Measurements from ENCODE around the gene EEIG1. TPM values are rescaled to one million over a fixed set of nuclear protein-coding genes. Genes with fewer than 3 reads are reported as not detected.

The EEIG1 gene
- total and polyA plus RNA-seq, 12 donors, result 10.1 to 179 (median 53.8) TPM

DNA sequence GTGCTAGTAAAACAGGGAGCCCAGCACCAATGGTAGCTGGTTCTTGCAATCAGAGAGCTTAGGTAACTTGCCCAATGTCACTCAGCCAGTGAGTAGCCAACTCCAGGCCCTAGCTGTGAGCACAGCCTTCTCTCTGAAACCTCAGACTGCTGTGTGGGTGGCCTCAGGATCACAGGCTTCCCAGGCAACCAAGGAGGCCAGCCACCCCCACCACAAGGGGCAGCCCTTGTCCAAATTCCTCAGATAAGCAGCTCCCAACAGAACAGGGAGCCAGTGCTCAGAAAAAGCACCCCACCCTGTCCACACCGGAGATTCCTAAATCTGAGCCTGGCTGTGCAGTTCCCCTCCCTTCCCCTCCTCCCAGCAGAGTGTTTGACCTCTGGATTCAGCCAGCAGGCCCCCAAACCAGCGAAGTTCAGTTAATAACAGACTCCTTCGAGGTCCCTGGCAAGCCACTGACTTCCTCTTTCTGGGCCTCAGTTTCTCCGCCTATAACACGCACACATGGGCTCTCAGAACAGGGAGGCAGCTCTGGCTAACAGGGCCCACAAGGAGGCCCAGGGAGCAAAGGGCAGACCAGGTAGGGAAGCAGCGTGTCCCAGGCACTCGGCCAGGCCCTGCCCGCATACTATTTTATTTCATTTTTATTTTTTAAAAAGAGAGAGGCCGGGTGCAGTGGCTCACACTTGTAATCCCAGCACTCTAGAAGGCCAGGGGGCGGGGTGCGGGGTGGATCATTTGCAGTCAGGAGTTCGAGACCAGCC is 2.7 kb downstream of the EEIG1 start:
- Histone ChIP-seq H3K27me3 (no peaks in the 10 kb centered on the region), H3K27ac (peak overlapping the region; percentile 7 to 95 (median 91)), H3K36me3 (replicated peaks in 1 of 2) (no peaks in the 10 kb centered on the region), H3K4me1 (replicated peaks in 1 of 2) (peaks cover 71 to 79% of the 10 kb centered on the region in 2 donors), H3K9me3 (replicated peaks in 1 of 3) (no peaks in the 10 kb centered on the region), H3K4me3 (peak overlapping the region in 2 of 4 donors; percentile 71 to 99)
- peak in 1 of 2 donors; percentile 81 for TF ChIP-seq POLR2A (IDR thresholded peaks at IDR 0.05)
- TF ChIP-seq, protein P1, sequence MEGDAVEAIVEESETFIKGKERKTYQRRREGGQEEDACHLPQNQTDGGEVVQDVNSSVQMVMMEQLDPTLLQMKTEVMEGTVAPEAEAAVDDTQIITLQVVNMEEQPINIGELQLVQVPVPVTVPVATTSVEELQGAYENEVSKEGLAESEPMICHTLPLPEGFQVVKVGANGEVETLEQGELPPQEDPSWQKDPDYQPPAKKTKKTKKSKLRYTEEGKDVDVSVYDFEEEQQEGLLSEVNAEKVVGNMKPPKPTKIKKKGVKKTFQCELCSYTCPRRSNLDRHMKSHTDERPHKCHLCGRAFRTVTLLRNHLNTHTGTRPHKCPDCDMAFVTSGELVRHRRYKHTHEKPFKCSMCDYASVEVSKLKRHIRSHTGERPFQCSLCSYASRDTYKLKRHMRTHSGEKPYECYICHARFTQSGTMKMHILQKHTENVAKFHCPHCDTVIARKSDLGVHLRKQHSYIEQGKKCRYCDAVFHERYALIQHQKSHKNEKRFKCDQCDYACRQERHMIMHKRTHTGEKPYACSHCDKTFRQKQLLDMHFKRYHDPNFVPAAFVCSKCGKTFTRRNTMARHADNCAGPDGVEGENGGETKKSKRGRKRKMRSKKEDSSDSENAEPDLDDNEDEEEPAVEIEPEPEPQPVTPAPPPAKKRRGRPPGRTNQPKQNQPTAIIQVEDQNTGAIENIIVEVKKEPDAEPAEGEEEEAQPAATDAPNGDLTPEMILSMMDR (IDR thresholded peaks at IDR 0.05), result peak in 2 of 6 experiments; percentile 21 to 26
- peak in 6 of 7 donors; percentile 61 to 90 (median 86) for DNase-seq
- WGBS, 4 donors, result 32 to 42% (median 35%) methylated on average over 9 to 12 of the region's 12 CpGs
- intact Hi-C loops (cut with DNase I), result loop anchor here in 1 of 2 donors (5.0 kb wide), 1 partner anchor 36 kb away; no protein-coding TSS in a partner anchor

DNA sequence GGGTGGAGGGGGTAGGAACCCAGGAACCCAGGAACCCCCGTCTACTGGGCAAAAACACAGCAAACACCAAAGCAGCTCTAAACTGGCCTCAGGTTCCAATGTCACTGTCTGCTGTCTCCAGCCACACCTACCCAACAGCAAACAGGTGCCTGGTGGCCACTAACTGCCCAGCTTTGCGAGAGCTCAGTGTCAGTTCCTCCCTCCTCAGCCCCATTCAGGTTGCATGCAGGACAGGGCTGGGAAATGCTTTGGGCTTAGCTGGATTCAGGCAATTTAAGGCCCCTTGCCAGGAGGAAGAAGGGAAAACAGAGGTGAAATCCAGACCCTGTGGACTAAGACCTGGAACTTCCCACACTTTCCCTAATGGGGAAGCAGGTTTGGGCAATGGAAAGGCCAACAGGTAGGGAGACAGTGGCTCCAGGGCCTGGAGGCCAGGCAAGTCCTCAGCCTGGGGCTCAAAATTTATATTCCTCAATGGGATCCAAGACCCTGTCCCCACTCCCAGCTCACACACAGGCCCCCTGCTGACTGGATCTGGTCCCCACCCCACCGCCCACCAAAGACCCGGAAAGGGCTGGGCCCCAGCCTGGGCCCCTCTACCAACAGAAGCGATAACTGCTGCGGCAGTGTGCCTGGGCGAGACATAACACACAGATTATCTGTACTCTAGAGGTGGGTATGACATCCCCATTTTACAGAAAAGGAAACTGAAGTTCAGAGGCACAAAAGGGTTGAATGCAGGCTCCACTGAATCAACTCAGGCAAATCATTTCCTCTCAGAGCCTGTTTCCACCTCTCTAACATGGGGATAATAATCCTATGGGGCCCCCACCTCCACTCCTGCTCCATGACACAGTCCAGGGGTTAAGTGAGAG is 3.5 kb downstream of the EEIG1 start:
- peaks cover 73 to 83% of the 10 kb centered on the region in 2 donors for H3K4me1 ChIP-seq (replicated peaks in 1 of 2)
- no peaks in the 10 kb centered on the region for H3K27me3 ChIP-seq
- H3K4me3 ChIP-seq, result peak overlapping the region in 1 of 4 donors; percentile 99
- H3K9me3 ChIP-seq (replicated peaks in 1 of 3), result no peaks in the 10 kb centered on the region
- TF ChIP-seq, protein P1 (IDR thresholded peaks at IDR 0.05), result no peak
- TF ChIP-seq POLR2A (IDR thresholded peaks at IDR 0.05), result no peak
- DNase-seq, result no peak
- WGBS, 4 donors, result 59 to 77% (median 69%) methylated on average over 3 to 7 of the region's 7 CpGs
- H3K27ac ChIP-seq, result peak overlapping the region in 4 of 5 donors; percentile 45 to 95 (median 91)
- intact Hi-C loops (cut with DNase I), result loop anchor here in 1 of 2 donors (5.0 kb wide), 1 partner anchor 35 kb away; no protein-coding TSS in a partner anchor
- H3K36me3 ChIP-seq (replicated peaks in 1 of 2), result no peaks in the 10 kb centered on the region

DNA sequence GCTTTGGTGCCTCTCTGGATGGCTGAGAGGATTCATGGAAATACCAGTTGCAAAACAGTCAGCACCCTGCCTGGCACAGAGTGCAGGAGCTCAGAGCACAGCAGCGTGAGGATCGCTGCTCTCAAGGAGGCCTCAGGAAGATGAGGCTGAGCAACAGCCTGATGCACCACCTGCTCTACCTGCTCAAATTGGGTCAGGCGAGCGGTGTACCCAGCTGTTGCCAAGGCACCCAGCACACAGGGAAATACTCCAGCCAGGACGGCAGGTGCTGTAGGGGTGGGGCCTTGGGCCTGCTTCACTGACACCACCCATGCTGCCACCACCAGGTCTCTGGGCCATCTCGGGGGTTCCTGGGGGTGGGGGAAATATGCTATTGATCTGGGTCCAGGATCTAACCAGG is 4.3 kb downstream of the EEIG1 start:
- H3K27ac ChIP-seq, result peak overlapping the region in 3 of 5 donors; percentile 91 to 95 (median 91)
- H3K4me1 ChIP-seq (replicated peaks in 1 of 2), result peaks cover 76 to 87% of the 10 kb centered on the region in 2 donors
- H3K4me3 ChIP-seq, result peak overlapping the region in 1 of 4 donors; percentile 99
- no peaks in the 10 kb centered on the region for H3K27me3 ChIP-seq
- H3K9me3 ChIP-seq (replicated peaks in 1 of 3), result no peaks in the 10 kb centered on the region
- WGBS, 4 donors, result 60 to 62% (median 61%) methylated on average over 4 to 6 of the region's 6 CpGs; no CpG with 5 or more reads in 1 of the 4 donors
- peak in 1 of 7 donors; percentile 57 for DNase-seq
- no peak for TF ChIP-seq POLR2A (IDR thresholded peaks at IDR 0.05)
- TF ChIP-seq, protein P1 (IDR thresholded peaks at IDR 0.05), result no peak
- intact Hi-C loops (cut with DNase I), result loop anchor here in 1 of 2 donors (5.0 kb wide), 1 partner anchor 34 kb away; no protein-coding TSS in a partner anchor
- no peaks in the 10 kb centered on the region for H3K36me3 ChIP-seq (replicated peaks in 1 of 2)
